ENCODE measurements around the gene SPRR3. TPM values are rescaled to one million over a fixed set of nuclear protein-coding genes. Genes with fewer than 3 reads are reported as not detected.

Gene SPRR3, protein sequence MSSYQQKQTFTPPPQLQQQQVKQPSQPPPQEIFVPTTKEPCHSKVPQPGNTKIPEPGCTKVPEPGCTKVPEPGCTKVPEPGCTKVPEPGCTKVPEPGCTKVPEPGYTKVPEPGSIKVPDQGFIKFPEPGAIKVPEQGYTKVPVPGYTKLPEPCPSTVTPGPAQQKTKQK
- not detected in 2 replicates for total RNA-seq

DNA sequence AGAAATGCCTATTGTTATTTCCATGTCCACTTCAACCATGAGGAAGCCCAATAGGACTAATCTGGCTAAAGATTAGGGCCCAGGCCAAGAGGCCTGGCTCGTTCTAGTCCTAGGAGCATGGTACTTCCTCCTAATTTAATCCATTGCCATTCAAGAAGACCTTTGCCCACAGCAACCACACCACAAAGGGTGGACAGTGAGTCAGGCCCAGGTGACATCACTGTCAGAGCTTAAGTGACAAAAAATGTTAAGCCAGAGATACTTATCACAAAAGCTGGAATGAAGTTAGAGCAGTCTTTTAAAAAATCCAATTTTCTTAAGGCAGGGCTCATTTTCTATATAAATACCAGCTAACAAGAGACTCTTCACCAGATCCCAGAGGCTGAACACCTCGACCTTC, at the start of gene SPRR3:
TSS of gene SPRR3 (plus strand) at position 368 of the 400 bp plus-strand sequence. CDS start 1,272 bp downstream, outside the sequence.
- DNase-seq (ENCODE audit: low read depth, low spot score), result no peak

DNA sequence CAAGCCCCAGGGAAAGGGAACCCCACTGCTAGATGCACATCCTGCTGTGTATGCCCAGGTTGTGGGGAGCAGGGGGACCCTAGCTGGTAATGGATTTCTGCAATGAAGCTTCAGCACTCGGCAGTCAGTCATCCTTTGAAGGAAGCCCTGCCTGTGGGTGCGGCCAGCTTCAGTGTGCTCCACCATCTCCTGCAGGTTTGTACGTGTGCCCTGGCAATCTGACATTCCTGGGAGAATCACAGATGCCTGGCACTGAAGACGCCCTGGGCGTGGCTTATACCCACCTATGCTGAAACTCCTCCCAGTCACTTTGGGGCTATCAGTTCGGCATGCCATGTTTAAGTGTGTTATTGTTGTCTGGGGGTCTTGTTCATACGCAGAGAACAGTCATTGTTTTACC, 47.8 kb upstream of the SPRR3 start:
- DNase-seq (ENCODE audit: low read depth, low spot score), result no peak

DNA sequence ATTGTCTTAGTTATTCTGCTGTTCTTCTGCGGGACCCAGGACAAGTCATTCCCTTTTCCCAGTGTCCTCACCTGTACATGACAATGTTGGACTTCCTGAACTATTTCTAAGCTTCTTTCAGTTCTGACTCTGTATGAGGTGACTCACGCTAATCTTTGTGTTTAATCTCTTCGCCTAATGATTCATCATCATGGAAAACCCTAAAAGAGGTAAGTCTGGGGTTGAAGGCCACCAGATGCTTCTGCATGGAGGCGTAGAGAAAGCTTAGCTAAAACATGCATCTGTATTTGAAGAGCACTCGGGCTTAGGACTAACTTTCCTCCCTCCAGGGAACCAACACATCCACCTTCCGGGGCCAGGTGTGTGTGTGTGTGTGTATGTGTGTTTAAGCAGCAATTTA, 47.1 kb upstream of the SPRR3 start:
- no peak for DNase-seq (ENCODE audit: low read depth, low spot score)

DNA sequence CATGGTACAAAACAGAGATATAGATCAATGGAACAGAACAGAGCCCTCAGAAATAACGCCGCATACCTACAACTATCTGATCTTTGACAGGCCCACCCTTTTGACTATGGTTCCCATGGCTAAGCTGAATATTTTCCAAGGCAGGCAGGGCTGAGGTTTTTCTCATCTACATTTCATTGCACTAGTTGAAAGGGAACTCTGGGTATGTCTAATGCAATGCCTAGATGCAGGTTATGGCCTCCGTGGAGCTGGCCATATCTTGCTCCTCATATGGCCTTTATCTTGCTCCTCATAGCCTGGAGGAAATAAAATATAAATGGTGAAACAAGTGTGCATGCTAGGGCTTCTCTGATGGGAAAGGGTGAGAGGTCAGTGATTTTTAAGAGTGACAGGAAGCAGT, 44.0 kb upstream of the SPRR3 start:
- no peak for DNase-seq (ENCODE audit: low read depth, low spot score)

DNA sequence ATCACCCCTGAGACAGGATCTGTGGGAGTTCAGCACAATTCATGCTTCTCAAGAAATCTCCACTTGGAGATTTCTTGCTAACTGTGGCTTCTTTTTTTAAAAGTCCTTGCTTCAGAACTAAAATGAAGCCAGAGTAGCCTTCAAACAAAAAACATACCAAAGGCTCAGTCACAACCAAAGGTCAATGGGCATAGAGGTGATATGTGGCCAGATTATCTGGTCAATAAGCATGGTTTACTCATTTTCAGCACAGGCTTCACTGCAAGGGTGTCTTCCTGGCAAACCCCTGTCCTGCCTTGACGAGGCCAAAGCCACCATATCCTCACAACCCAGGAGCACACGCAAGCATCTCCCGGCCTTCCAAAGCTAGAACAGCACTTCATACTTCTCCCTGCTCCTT, 42.3 kb upstream of the SPRR3 start:
- DNase-seq (ENCODE audit: low read depth, low spot score), result no peak

DNA sequence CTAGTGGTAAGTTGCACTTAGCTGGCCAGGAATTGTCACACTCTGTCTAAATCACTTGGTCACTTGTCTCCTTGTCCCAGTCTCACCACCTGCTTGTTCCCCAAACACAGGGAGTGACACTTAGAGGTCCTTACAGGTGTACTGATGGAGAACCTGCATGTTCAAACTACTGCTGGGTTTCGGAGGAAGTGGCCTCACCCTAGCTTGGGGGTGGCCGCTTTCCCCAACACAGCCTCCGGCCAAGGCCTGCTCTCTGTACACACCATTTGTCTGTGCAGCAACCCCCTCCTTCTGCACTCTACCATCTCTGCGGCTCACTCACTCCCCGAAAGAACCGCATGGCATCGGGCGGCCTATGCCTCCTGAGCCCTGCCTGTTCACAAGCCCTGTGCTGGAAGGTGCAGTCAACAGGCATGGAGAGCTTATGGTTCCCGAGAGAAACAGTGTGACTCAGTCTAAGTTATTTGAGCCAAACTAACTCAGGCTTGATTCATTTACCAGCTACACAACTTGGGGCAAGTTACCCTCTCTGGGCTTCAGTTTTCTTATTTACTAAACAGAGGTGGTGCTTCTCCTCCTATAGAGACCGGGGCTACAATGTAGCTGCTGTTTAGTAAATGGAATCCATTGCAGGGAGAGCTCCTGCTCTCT, 41.6 kb upstream of the SPRR3 start:
- no peak for DNase-seq (ENCODE audit: low read depth, low spot score)

DNA sequence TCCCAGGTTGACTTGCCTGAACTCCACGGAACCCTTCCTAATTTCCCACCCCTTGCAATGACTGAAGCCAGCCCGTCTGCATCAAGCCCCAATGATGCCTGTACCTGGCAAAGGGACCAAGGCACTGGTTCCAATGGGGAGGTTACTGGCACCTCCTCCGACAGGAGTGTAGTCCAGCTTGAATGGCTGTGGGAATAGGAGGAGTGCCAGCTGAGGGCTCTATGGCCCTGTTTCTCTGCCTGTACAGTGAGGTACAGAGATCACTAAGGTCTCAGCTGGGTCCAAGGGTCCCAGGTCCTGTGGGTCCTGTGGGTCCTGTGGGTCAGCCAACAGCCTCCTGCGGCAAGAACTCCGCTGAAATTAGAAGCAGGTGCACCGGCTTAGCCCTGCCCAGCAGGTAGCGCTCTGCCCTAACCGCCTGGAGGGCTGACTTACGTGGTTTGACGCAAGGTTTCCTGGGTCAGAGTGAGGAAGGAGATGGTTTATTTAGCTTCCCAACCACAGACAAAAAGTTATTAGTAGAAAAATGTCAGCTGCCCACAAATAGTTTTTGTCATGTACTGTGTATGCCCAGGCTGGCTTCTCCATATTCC, 41.0 kb upstream of the SPRR3 start:
- DNase-seq (ENCODE audit: low read depth, low spot score), result no peak

DNA sequence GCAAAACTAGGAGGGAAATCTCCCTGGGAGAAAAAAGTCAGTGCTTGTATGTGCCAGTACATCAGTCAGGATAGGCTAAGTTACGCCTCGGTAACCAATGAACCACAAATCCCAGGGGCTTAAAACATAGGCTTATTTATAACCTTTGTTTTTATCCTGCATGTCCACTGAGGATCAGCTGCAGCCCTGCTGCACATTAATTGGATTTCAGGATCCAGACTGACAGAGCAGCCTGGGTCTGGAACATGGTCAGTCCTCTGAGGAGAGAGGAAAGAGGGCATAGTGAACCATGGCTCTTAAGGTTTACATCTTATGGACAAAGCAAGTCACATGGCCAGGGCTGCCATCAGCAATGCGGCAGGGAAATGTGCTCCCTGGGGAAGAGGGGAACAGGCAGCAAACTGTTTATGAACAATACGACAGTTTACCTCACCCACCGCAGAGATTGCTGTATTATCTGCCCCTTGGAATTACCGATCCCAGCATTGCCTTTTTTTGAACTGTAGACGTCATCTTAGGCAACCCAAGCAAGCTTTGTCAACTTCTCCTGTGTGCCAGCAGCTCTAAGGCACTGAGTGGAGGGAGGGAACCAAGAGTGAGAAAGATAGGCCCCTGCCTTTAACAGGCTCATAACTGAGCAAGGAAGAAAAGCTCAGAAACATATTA, 40.2 kb upstream of the SPRR3 start:
- no peak for DNase-seq (ENCODE audit: low read depth, low spot score)

DNA sequence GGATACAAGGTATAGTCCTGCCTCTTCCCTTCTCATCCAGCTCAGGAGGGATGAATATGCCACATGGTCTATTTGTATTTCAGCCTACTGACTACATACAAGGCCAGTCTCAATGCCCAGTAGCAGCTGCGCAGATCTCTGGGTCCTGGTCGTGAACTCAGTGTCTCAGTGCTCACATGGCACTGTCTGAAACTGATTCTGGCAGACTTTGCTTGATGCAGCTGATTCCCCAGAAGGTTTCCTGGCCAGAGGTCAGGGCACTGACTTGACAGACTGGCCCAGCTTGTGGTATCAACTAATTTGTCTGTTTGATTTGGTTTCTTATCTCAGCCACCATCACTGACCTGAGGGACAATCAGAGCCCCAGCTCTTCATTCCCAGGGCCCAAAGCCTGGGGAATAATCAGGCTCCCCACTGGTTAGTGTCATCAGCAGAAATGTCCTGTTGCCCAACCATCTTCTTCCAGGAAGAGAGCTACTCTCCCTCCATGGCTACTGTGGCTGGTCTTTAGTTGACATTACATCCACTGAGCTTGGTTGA, 38.6 kb upstream of the SPRR3 start:
- no peak for DNase-seq (ENCODE audit: low read depth, low spot score)

DNA sequence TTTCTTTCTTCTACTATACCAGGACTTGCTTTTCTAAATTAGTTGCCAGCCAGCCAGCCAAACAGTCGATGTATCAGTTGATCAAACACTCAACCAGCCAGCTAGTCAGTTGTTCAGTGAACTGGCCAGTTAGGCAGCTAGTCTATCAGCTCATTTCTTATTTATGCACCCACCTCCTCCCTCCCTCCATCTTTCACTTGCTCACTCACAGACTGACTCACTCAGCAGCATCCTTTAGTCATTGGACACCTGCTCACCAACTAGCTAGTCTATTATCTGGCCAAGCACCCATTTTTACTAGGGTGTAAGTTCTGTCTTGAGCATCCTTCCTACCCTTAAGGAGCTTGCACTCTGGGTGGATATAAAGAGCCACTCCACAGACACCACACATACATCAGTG, 37.0 kb upstream of the SPRR3 start:
- DNase-seq (ENCODE audit: low read depth, low spot score), result no peak

DNA sequence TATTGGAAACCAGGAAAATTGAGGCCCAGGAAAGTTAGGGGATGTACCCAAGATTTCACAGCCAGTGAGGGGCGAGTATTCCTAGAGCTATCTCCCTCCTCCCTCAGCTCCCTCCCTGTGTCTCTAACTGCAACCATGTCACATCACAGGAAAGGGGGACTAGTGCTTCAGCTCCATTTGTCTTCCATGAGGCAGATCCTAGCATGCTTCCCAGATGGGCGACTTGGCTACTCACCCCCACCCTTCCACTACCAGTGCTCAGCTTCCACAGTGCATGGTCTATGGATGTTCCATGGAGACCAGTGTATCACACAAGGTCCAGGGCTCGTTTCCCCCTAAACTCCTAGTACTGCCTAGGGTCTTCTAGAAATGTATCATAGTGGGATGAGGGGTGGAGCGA, 35.7 kb upstream of the SPRR3 start:
- DNase-seq (ENCODE audit: low read depth, low spot score), result no peak

DNA sequence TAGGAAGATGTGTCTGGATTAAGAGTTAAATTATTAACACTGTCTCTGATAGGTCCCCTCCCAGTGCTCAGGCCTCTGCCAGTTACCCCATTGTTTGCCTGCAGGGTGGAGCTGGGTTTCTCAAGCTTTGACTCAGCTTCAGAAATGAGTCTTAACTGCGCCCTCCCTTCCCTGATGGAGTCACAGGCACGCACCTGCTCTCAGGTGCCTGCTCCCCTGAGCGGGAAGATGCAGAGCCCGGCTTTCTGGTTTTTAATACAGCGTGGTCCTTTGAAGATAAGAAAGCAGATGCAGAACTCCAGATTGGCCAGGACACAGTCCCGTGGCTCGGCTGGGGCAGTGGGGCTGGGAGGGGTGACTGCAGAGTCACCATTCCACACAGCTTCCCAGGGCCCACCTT, 34.3 kb upstream of the SPRR3 start:
- DNase-seq (ENCODE audit: low read depth, low spot score), result no peak

DNA sequence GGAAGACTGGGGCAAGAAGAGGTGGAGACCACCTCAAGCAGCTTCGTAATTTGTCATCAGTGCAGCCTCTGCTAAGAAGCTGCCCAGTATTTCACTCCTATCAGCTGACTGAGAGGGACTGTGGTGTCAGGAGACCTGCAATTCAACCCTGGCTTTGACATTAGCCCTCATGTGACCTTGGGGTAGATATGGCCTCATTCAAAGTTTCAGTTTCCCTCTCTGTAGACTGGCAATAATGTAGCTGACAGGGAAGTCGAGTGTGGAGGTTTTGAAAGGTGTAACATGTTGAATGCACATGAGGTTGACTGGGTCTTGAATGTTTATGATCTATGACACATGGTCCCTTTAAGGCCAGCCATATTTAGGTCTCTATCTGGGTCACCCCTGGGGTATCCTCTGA, 33.3 kb upstream of the SPRR3 start:
- no peak for DNase-seq (ENCODE audit: low read depth, low spot score)

DNA sequence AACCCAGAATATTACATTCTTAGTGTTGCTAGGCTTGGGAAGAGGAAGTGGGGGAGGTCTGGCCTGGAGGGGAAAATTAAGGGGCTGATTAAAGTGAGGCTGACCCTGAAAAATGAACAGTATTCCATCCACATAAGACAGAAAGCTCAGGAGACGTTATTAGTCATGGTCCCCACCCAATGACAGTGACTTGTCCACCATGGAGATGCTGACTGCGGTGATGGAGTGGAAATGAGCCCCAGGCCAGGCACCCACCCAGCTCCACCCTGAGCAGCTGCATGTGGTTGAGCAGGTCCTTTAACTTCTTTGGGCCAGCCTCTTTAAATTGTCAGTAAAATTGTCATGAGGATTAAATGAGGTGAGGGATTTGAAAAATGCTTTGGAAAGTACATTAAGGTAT, 32.5 kb upstream of the SPRR3 start:
- no peak for DNase-seq (ENCODE audit: low read depth, low spot score)

DNA sequence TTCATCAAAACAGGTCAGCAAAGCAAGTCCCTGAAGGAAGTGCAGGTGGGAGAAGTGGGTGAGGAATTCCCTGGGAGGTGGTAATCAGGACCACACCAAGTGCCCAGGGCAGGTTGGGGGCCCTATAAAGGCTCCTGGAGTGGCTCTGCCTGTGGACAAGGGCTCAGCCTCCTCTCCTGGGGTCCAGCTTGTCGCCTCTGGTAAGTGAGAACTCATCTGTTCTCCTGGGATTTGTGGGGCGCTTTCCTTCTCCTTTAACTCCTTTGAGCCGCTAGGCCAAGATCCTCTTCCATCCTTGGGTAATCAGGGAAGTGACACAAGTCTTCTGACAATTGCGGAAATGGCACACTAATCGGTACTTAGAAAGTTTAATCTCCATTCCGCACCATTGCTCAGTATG, 31.1 kb upstream of the SPRR3 start, which contains the start of gene SPRR4:
TSS of gene SPRR4 (plus strand) at position 154 of the 400 bp plus-strand sequence. CDS start 1,243 bp downstream, outside the sequence.
- no peak for DNase-seq (ENCODE audit: low read depth, low spot score)

DNA sequence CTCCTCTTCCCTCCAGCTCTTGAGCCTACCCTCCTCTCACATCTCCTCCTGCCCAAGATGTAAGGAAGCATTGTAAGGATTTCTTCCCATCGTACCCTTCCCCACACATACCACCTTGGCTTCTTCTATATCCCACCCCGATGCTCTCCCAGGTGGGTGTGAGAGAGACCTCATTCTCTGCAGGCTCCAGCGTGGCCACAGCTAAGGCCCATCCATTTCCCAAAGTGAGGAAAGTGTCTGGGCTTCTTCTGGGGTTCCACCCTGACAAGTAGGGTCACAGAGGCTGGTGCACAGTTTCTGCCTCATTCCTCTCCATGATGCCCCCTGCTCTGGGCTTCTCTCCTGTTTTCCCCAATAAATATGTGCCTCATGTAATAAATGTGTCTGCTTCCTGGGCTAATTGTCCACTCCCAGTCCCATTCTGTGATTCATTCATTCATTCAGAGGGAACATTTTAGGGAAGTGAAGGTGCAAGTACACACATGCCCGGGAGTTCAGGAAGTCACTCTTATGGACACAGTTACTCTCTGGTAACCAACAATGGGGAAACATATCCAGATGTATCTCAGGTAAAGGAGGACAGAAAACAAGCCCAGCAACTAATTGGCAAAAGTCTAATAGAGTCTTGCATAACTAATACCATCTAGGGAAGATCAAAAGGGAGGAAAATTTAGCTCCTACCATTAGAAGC, 29.2 kb upstream of the SPRR3 start:
- DNase-seq (ENCODE audit: low read depth, low spot score), result no peak

DNA sequence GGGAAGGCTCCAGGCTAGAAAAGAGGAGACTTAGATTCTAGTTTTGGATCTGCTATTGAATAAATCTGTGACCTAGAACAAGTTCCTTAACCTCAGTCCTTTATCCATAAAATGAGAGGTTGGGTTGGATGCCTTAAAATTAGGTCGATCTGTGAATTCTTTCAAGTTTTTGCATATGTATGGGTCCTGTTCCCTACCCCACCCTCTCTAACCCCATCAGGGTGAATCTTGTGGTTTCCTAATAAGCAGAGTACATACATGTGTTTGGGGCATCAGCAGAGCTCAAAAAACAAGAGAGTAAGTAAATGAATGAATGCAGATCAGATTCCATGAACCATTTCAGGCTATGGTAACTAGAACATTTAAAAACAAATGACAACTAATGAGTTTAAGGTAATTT, 24.9 kb upstream of the SPRR3 start:
- DNase-seq (ENCODE audit: low read depth, low spot score), result no peak

DNA sequence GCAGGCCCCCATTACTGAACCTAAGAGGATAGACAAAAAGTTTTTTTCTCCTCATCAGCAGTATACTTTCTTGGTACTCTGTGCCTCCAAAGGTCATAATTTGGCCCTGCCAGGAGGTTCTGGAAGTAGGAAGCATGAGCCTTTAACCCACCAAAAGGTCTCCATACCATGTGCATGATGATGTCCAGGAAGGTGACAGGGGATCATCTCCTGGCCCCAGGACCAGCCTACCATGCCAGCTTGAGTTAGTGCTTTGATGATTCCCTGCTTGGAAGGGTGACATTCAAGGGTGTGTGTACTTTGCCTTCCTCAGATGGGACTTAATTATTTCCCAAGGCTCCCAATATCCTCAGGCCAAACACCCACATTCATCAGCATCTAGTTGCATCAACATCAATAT, 23.9 kb upstream of the SPRR3 start:
- DNase-seq (ENCODE audit: low read depth, low spot score), result no peak

DNA sequence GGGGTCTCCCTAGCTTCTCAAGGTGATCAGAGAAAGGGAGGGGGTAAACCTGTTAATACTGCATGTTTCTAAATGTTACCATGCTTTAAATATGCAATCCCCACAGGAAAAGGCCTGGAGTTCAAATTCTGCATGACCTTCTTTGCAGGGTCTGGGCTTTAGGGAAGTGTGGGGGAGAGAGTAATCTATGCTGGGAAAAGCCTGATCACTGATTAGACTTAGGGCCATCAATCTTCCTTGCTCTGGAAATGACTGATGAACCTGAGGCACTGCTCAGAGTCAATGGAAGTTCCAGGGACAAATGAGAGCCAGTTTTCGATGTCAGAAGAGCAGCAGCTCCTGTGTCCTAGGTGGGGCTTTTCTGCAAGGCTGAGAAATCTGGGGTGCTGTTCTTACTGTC, 20.9 kb upstream of the SPRR3 start:
- DNase-seq (ENCODE audit: low read depth, low spot score), result no peak

DNA sequence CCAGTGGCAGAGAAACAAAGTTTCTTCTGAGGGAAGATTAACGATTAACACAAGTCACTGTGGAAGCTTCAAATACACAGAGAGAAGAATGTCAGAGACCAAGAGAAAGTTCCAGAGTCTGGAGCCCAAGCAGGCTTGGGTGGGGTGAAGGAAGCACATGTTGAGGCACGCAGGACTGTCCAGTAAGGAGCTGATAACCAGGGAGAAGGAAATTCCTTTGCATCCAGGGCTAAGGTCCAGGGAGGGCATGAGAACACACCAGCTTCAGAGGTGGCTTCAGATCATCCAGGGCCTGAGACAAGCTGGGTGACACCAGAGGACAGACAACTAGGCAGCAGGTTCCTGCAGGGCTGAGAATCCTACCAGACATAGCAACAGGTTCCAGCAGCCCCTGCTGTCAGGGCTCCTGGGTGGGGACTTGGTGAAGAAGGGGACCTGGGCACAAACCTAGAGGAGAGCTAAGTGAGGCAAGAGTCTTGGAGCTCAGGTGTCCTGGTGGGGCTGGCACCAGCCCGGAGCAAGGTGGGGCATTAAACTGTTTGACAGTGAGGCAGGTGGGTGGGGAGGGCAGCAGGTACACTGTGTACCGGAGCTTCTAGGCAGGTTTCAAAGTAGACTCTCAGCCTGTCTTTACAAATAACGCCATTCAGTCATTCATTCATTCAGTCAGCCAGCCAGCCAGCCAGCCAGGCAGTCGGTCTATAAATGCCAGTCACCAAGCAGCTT, 20.2 kb upstream of the SPRR3 start:
- no peak for DNase-seq (ENCODE audit: low read depth, low spot score)

DNA sequence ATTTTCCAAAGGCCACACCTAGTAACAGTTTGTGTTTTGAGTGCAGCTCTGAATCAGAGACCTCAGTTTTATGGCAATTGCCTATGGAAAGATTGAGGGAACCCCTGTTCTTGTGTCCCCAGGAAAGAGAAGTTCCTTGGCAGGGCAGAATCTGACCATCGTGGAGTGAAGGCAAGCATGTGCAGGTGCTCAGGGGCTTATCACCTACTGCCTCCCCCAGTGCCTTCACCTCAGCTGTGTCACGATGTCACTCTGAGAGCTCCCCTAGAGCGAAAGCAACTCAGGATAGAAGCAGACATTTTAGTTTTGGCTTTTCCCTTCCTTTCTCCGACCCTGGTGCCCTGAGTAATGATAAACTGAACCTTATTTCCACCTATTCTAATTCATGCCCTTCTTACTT, 19.5 kb upstream of the SPRR3 start:
- no peak for DNase-seq (ENCODE audit: low read depth, low spot score)
